WTC11 (cell line): ENCODE measurements around the gene CYTH3.

Experiments used
- CTCF ChIP-seq: fragments of 200-600 bp; IDR thresholded peaks from 2 replicates; pipeline ENCODE4 v1.8.0; 2022; ENCODE audit warnings: antibody characterized with exemption
- E2F4 ChIP-seq: sonication (generic); formaldehyde crosslinking; IDR thresholded peaks from 2 replicates; pipeline ENCODE4 v1.8.1; 2022; ENCODE audit warnings: low read depth, mild to moderate bottlenecking, moderate library complexity, missing genetic modification reagents, borderline replicate concordance

- TF ChIP-seq CTCF (no peak), E2F4 (no peak)
Measured at GRCh38 chr7:6293202-6293601, 20.8 kb upstream of the CYTH3 start.
